ENCODE measurements around the gene SCUBE1. TPM values are rescaled to one million over a fixed set of nuclear protein-coding genes. Genes with fewer than 3 reads are reported as not detected.

SCUBE1 gene
- total RNA-seq, 1 experiment from 2014 or later: 3.9 TPM

GRCh38 chr22:43160497-43161126 is 182.6 kb downstream of the SCUBE1 start:
- Histone ChIP-seq H3K9ac (ENCODE audit: low read length) (no peak overlapping the region), H2AFZ (ENCODE audit: low read depth, low read length, poor library complexity, severe bottlenecking) (no peak overlapping the region), H4K20me1 (ENCODE audit: insufficient read depth) (no peaks in the 10 kb centered on the region), H3K27me3 (ENCODE audit: insufficient read depth, low read length) (no peaks in the 10 kb centered on the region), H3K79me2 (ENCODE audit: insufficient read depth, low read length) (peaks cover 20% of the 10 kb centered on the region), H3K4me1 (ENCODE audit: control insufficient read depth in 1 of 2, insufficient read depth in 2 of 2, low read length in 2 of 2) (peaks cover 1 to 13% of the 10 kb centered on the region in 2 experiments; a peak in 3 of 4 replicates), H3K9me3 (ENCODE audit: control insufficient read depth in 1 of 2, insufficient read depth in 1 of 2, low read depth in 1 of 2, low read length in 2 of 2) (no peaks in the 10 kb centered on the region), H3K27ac (ENCODE audit: low read depth, low read length) (no peak overlapping the region), H3K4me2 (ENCODE audit: low read length) (no peak overlapping the region), H3K4me3 (replicated peaks in 1 of 2; ENCODE audit: low read depth in 1 of 2, low read length in 2 of 2) (no peak overlapping the region), H3K9me2 (ENCODE audit: insufficient read depth) (no peaks in the 10 kb centered on the region), H3K36me3 (ENCODE audit: control insufficient read depth in 1 of 2, insufficient read depth in 2 of 2, low read length in 2 of 2) (peaks cover 2 to 8% of the 10 kb centered on the region in 2 experiments; a peak in 3 of 4 replicates)
- DNase-seq (ENCODE audit: low read depth, low spot score) (no peak), ATAC-seq (no peak)
- CTCF ChIA-PET: no interaction called here
- RAD21 ChIA-PET (ENCODE audit: low non-redundant PET in 1 of 2, low total read pairs in 2 of 2, uncharacterized antibody in 2 of 2, unreplicated experiment in 2 of 2): no interaction called here
- intact Hi-C loops (cut with micrococcal nuclease): no loop called here
- BruUV-seq (replicated peaks): no TSS peak
- no peak for TF ChIP-seq SP1 (IDR thresholded peaks at IDR 0.05; ENCODE audit: low read depth)
- TF ChIP-seq YY1 (IDR thresholded peaks at IDR 0.05; ENCODE audit: extremely low read depth, insufficient replicate concordance, low read depth, low read length): no peak
- TF ChIP-seq EGR1 (IDR thresholded peaks at IDR 0.05; ENCODE audit: low read depth): no peak
- TF ChIP-seq SIN3A (IDR thresholded peaks at IDR 0.05; ENCODE audit: low read depth): no peak
- no peak for TF ChIP-seq ELF1 (IDR thresholded peaks at IDR 0.05; ENCODE audit: borderline replicate concordance, low read depth)
- TF ChIP-seq CEBPB (IDR thresholded peaks at IDR 0.05; ENCODE audit: low read depth): no peak
- TF ChIP-seq ATF3 (IDR thresholded peaks at IDR 0.05): no peak
- no peak for TF ChIP-seq FOSL1 (IDR thresholded peaks at IDR 0.05; ENCODE audit: low read depth)
- no peak for TF ChIP-seq EZH2phosphoT487 (IDR thresholded peaks at IDR 0.05; ENCODE audit: borderline replicate concordance)
- TF ChIP-seq ZNF274 (IDR thresholded peaks at IDR 0.05; ENCODE audit: low read depth, low read length): no peak
- no peak for TF ChIP-seq CBX3 (IDR thresholded peaks at IDR 0.05; ENCODE audit: low read depth)
- TF ChIP-seq ZBTB33 (IDR thresholded peaks at IDR 0.05; ENCODE audit: extremely low read depth, insufficient replicate concordance, low read length): no peak
- no peak for TF ChIP-seq EZH2 (IDR thresholded peaks at IDR 0.05)
- TF ChIP-seq POLR2A (IDR thresholded peaks at IDR 0.05; ENCODE audit: borderline replicate concordance, extremely low read depth, insufficient read depth, insufficient read length): no peak
- no peak for TF ChIP-seq ZFX (IDR thresholded peaks at IDR 0.05)
- TF ChIP-seq JUND (IDR thresholded peaks at IDR 0.05): no peak
- no peak for TF ChIP-seq SRF (IDR thresholded peaks at IDR 0.05; ENCODE audit: low read depth)
- no peak for TF ChIP-seq TCF7L2 (IDR thresholded peaks at IDR 0.05; ENCODE audit: borderline replicate concordance, extremely low read depth, insufficient read depth, insufficient read length)
- no peak for TF ChIP-seq REST (IDR thresholded peaks at IDR 0.05; ENCODE audit: low read depth)
- POLR2A ChIA-PET: no interaction called here

Measured in HCT116 (cell line).